Measurements from ENCODE around the gene DPPA5. TPM values are rescaled to one million over a fixed set of nuclear protein-coding genes. Genes with fewer than 3 reads are reported as not detected.

DPPA5 gene
- total and polyA plus RNA-seq, 4 donors = not detected

- H3K9ac ChIP-seq (ENCODE audit: insufficient read depth in 1 of 2, low read length in 2 of 2) = no peak overlapping the region
- H3K4me1 ChIP-seq (ENCODE audit: control insufficient read depth in 5 of 5, insufficient read depth in 5 of 5, low read length in 5 of 5) = no peaks in the 10 kb centered on the region
- 67 to 70% methylated on average over 3 of the region's 3 CpGs for WGBS, 2 donors
- ATAC-seq (ENCODE audit: insufficient read depth, low FRiP score) (no peak), DNase-seq (no peak)
- H3K4me3 ChIP-seq = no peak overlapping the region
- H3K27me3 ChIP-seq (ENCODE audit: control insufficient read depth in 3 of 3, insufficient read depth in 3 of 3, low read length in 2 of 3) = no peaks in the 10 kb centered on the region
- H3K9me3 ChIP-seq (ENCODE audit: control insufficient read depth in 4 of 4, insufficient read depth in 3 of 4, low read length in 3 of 4) = no peaks in the 10 kb centered on the region
- no peak for TF ChIP-seq CTCF (IDR thresholded peaks at IDR 0.05; ENCODE audit: control extremely low read depth, extremely low read depth)
- no peak overlapping the region for H3K27ac ChIP-seq (ENCODE audit: low read depth in 1 of 2, low read length in 1 of 2)
- no peaks in the 10 kb centered on the region for H3K36me3 ChIP-seq (ENCODE audit: control insufficient read depth in 4 of 4, insufficient read depth in 4 of 4, low read length in 4 of 4)
These were observed 25.3 kb downstream of the DPPA5 start for GRCh38 chr6:73328790-73329189.

- no peak for TF ChIP-seq CTCF (IDR thresholded peaks at IDR 0.05; ENCODE audit: control extremely low read depth, extremely low read depth)
- Histone ChIP-seq H3K9me3 (ENCODE audit: control insufficient read depth in 4 of 4, insufficient read depth in 3 of 4, low read length in 3 of 4) (peaks cover 0 to 4% (median 0%) of the 10 kb centered on the region in 4 donors), H3K27ac (ENCODE audit: low read depth in 1 of 2, low read length in 1 of 2) (no peak overlapping the region), H3K36me3 (ENCODE audit: control insufficient read depth in 4 of 4, insufficient read depth in 4 of 4, low read length in 4 of 4) (no peaks in the 10 kb centered on the region), H3K27me3 (ENCODE audit: control insufficient read depth in 3 of 3, insufficient read depth in 3 of 3, low read length in 2 of 3) (no peaks in the 10 kb centered on the region), H3K4me1 (ENCODE audit: control insufficient read depth in 5 of 5, insufficient read depth in 5 of 5, low read length in 5 of 5) (no peaks in the 10 kb centered on the region), H3K9ac (ENCODE audit: insufficient read depth in 1 of 2, low read length in 2 of 2) (no peak overlapping the region), H3K4me3 (no peak overlapping the region)
- 84 to 88% methylated on average over 3 of the region's 3 CpGs for WGBS, 2 donors
- DNase-seq (no peak), ATAC-seq (ENCODE audit: insufficient read depth, low FRiP score) (no peak)
These were observed 28.4 kb downstream of the DPPA5 start for GRCh38 chr6:73325656-73326055.

- no peak overlapping the region for H3K4me3 ChIP-seq
- no peaks in the 10 kb centered on the region for H3K4me1 ChIP-seq (ENCODE audit: control insufficient read depth in 5 of 5, insufficient read depth in 5 of 5, low read length in 5 of 5)
- no peak for DNase-seq
- no peaks in the 10 kb centered on the region for H3K27me3 ChIP-seq (ENCODE audit: control insufficient read depth in 3 of 3, insufficient read depth in 3 of 3, low read length in 2 of 3)
- no peak overlapping the region for H3K27ac ChIP-seq (ENCODE audit: low read depth in 1 of 2, low read length in 1 of 2)
- H3K9me3 ChIP-seq (ENCODE audit: control insufficient read depth in 4 of 4, insufficient read depth in 3 of 4, low read length in 3 of 4) = peaks cover 0 to 7% (median 3%) of the 10 kb centered on the region in 4 donors
- H3K9ac ChIP-seq (ENCODE audit: insufficient read depth in 1 of 2, low read length in 2 of 2) = no peak overlapping the region
- 93 to 100% methylated on average over 2 of the region's 2 CpGs for WGBS, 2 donors
- no peak for ATAC-seq (ENCODE audit: insufficient read depth, low FRiP score)
- H3K36me3 ChIP-seq (ENCODE audit: control insufficient read depth in 4 of 4, insufficient read depth in 4 of 4, low read length in 4 of 4) = no peaks in the 10 kb centered on the region
- no peak for TF ChIP-seq CTCF (IDR thresholded peaks at IDR 0.05; ENCODE audit: control extremely low read depth, extremely low read depth)
These were observed 30.8 kb downstream of the DPPA5 start for GRCh38 chr6:73323323-73323722.

Measured in lung (tissue), 12 donors.